Neural cell (in vitro differentiated cells): ENCODE results near the gene EIF4G3.

ENCODE experiments used
- CTCF ChIP-seq: fragments of 450-650 bp; IDR thresholded peaks from 2 replicates; pipeline ENCODE4 v1.5.1; 2014; ENCODE audit warnings: antibody characterized with exemption, mild to moderate bottlenecking, moderate library complexity; ENCODE audit not compliant: poor library complexity, severe bottlenecking
- EZH2 ChIP-seq: fragments of 200-600, 300-800 bp; shearing (Covaris generic), sonication (generic); IDR thresholded peaks from 2 replicates; pipeline ENCODE4 v1.6.1; 2014; ENCODE audit warnings: antibody characterized with exemption, low read length, borderline replicate concordance, mild to moderate bottlenecking; ENCODE audit not compliant: insufficient read depth, poor library complexity, severe bottlenecking
- REST ChIP-seq: IDR thresholded peaks from 2 replicates; pipeline ENCODE4 v1.6.1; 2012; ENCODE audit warnings: borderline replicate concordance
- SMC3 ChIP-seq: fragments of 450-650 bp; conservative IDR thresholded peaks from 2 replicates; pipeline ENCODE4 v1.6.1; 2014; ENCODE audit warnings: antibody characterized with exemption, mild to moderate bottlenecking, moderate library complexity; ENCODE audit not compliant: poor library complexity

GRCh38 chr1:20962576-20963258 lies 214.0 kb downstream of the EIF4G3 start:
- TF ChIP-seq CTCF (no peak), SMC3 (no peak), REST (no peak), EZH2 (no peak)
